Measurements from ENCODE around the gene REST.
"Not testable (repeated sequence)": the region's sequence is repeated elsewhere in the genome, so short reads cannot be mapped to it uniquely, and the experiment has no call there.

GRCh38 chr4:56900186-56900585 lies 7.5 kb upstream of the REST start:
- TF ChIP-seq, protein P1, sequence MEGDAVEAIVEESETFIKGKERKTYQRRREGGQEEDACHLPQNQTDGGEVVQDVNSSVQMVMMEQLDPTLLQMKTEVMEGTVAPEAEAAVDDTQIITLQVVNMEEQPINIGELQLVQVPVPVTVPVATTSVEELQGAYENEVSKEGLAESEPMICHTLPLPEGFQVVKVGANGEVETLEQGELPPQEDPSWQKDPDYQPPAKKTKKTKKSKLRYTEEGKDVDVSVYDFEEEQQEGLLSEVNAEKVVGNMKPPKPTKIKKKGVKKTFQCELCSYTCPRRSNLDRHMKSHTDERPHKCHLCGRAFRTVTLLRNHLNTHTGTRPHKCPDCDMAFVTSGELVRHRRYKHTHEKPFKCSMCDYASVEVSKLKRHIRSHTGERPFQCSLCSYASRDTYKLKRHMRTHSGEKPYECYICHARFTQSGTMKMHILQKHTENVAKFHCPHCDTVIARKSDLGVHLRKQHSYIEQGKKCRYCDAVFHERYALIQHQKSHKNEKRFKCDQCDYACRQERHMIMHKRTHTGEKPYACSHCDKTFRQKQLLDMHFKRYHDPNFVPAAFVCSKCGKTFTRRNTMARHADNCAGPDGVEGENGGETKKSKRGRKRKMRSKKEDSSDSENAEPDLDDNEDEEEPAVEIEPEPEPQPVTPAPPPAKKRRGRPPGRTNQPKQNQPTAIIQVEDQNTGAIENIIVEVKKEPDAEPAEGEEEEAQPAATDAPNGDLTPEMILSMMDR (IDR thresholded peaks at IDR 0.05): not testable (repeated sequence)
- not testable (repeated sequence) for TF ChIP-seq POLR2AphosphoS5 (IDR thresholded peaks at IDR 0.05); EP300 (IDR thresholded peaks at IDR 0.05); POLR2A (IDR thresholded peaks at IDR 0.05; ENCODE audit: low read depth)
